ENCODE measurements around the gene GTF2A2.

DNA sequence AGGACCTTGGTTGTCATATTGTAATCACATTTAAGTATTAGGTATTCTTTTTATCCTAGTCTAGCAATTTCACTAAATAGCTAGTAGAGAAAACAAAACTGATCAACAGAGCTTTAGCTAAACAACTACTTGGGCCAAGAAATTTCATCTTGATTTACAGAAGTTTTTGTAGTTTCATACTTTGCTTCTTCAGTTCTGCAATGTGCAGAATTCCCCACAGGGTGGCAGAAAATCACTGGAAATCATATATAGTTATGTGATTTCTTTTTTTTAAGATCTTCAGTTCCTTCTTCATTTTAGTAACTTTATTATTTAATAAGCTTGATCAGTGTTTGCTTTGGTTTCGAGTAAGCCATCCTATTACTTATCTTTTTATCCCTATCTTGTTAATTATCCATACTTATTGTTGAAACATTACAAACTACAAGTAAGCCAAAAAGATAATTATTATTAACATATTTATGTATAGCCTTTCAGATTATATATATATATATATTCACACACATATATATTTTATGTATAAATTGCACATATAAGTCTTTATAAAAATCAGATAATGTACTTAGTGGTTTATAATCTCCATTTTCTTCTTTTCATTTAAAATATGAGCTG lies 34.0 kb upstream of the GTF2A2 start:
- TF ChIP-seq, protein P1, sequence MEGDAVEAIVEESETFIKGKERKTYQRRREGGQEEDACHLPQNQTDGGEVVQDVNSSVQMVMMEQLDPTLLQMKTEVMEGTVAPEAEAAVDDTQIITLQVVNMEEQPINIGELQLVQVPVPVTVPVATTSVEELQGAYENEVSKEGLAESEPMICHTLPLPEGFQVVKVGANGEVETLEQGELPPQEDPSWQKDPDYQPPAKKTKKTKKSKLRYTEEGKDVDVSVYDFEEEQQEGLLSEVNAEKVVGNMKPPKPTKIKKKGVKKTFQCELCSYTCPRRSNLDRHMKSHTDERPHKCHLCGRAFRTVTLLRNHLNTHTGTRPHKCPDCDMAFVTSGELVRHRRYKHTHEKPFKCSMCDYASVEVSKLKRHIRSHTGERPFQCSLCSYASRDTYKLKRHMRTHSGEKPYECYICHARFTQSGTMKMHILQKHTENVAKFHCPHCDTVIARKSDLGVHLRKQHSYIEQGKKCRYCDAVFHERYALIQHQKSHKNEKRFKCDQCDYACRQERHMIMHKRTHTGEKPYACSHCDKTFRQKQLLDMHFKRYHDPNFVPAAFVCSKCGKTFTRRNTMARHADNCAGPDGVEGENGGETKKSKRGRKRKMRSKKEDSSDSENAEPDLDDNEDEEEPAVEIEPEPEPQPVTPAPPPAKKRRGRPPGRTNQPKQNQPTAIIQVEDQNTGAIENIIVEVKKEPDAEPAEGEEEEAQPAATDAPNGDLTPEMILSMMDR (IDR thresholded peaks at IDR 0.05) = peak; percentile 76
- TF ChIP-seq ZFX (IDR thresholded peaks at IDR 0.05; ENCODE audit: borderline replicate concordance) = no peak
